Ovary (tissue), 3 donors: Measurements from ENCODE around the gene HK3.

Experiments
- CTCF ChIP-seq, 3 donors: fragments of 450-650 bp in 2 of 3; fragments of 200-600 bp in 1 of 3; IDR thresholded peaks; one replicate each; pipeline versions ENCODE4 v1.5.1 to v1.8.0; 2016 to 2022; ENCODE audit warnings: antibody characterized with exemption in 3 of 3, mild to moderate bottlenecking in 1 of 3
- POLR2A ChIP-seq: fragments of 450-650 bp; IDR thresholded peaks from one replicate; pipeline ENCODE4 v1.6.1; 2017; ENCODE audit warnings: antibody characterized with exemption, mild to moderate bottlenecking, moderate library complexity
- donor health status: DM: no; HTN: no; CAD: no.

GRCh38 chr5:176941951-176942350 lies 42.8 kb upstream of the HK3 start:
- TF ChIP-seq CTCF (IDR thresholded peaks at IDR 0.05) (no peak), POLR2A (no peak)
